K562 (cell line): ENCODE measurements around the gene TUBB4B. TPM values are rescaled to one million over a fixed set of nuclear protein-coding genes. Genes with fewer than 3 reads are reported as not detected.

Experiments used
- CHD7 ChIP-seq: fragments of 200-600 bp; sonication (generic); IDR thresholded peaks from one replicate; pipeline ENCODE4 v1.6.1; 2012; ENCODE audit warnings: mild to moderate bottlenecking, low read depth, low read length, inconsistent platforms
- COPS2 ChIP-seq: fragments of 450-650 bp; conservative IDR thresholded peaks from 2 replicates; pipeline ENCODE4 v1.6.1; 2016; ENCODE audit warnings: mild to moderate bottlenecking, moderate library complexity
- MAFF ChIP-seq: IDR thresholded peaks from 2 replicates; pipeline ENCODE4 v1.6.1; 2012; ENCODE audit warnings: low read length, improper control_type of control experiment
- MCM7 ChIP-seq, 2 experiments: fragments of 450-650 bp; IDR thresholded peaks; 2 replicates each; pipeline ENCODE4 v1.6.1; 2016 to 2018
- NFE2L1 ChIP-seq: fragments of 450-650 bp; IDR thresholded peaks from 2 replicates; pipeline ENCODE4 v1.6.1; 2016; ENCODE audit warnings: missing genetic modification characterization, low read depth, mild to moderate bottlenecking, missing compliant biosample characterization, moderate library complexity, borderline replicate concordance
- SUPT5H ChIP-seq: fragments of 450-650 bp; IDR thresholded peaks from 2 replicates; pipeline ENCODE4 v1.6.1; 2016
- TEAD2 ChIP-seq: fragments of 450-650 bp; IDR thresholded peaks from 2 replicates; pipeline ENCODE4 v1.6.1; 2016; ENCODE audit warnings: missing genetic modification characterization, control low read depth, missing compliant biosample characterization
- ZNF589 ChIP-seq: fragments of 200-800 bp; sonication (Bioruptor generic); IDR thresholded peaks from 2 replicates; pipeline ENCODE4 v1.6.1; 2016; ENCODE audit warnings: low read depth, missing genetic modification characterization, missing compliant biosample characterization
- polyA plus RNA-seq, 8 experiments: library from polyadenylated mRNA; depleted of rRNA in 4 of 8; stranded (reverse) in 5 of 8; unstranded in 3 of 8; fragments of >200 nt; fragmentation: Nextera tagmentation in 2 of 8; fragmentation: Illumina TruSeq in 1 of 8; extraction: Ambion mirVana in 2 of 8; extraction: Trizol in 1 of 8; gene quantifications; 2 replicates each; pipeline versions ENCODE4 v1.2.1 to v1.2.3, GENCODE V29; 2011 to 2014; ENCODE audit warnings: inconsistent platforms in 1 of 8, missing spikeins in 1 of 8
- total RNA-seq, 7 experiments: library from RNA; depleted of rRNA in 6 of 7; stranded (reverse); fragments of >200 nt in 6 of 7; fragmentation: Illumina TruSeq in 2 of 7; extraction: Trizol in 2 of 7; gene quantifications; 2 replicates each; pipeline versions ENCODE4 v1.2.1 to v1.2.3, GENCODE V29; 2011 to 2021; ENCODE audit warnings: low replicate concordance in 1 of 7
- TF ChIP-seq, protein P1 (sequence below): fragments of 450-650 bp; IDR thresholded peaks from 2 replicates; pipeline ENCODE4 v1.6.1; 2017; ENCODE audit warnings: antibody characterized with exemption, mild to moderate bottlenecking
- TF ChIP-seq, protein P2 (sequence below): sonication (generic); formaldehyde crosslinking; IDR thresholded peaks from 2 replicates; pipeline ENCODE4 v1.8.1; 2023; ENCODE audit warnings: mild to moderate bottlenecking, missing genetic modification reagents

TUBB4B gene
- total and polyA plus RNA-seq, 9 of the 15 experiments (the other 6 are each of a cell fraction or from before 2014, with no cell fraction given): 24.1 to 443 (median 268) TPM

- TF ChIP-seq MAFF (peak; percentile 91), COPS2 (no peak), CHD7 (no peak), NFE2L1 (tag) (peak; percentile 85), TEAD2 (tag) (0 out of 2 replicates have a peak, but pooled peaks have one; percentile 5), MCM7 (IDR thresholded peaks at IDR 0.05) (peak in 1 of 2 experiments; percentile 93; a peak in 1 of 4 replicates), SUPT5H (peak; percentile 69; the same call in 1 of the 2 replicates), ZNF589 (0 out of 2 replicates have a peak, but pooled peaks have one; percentile 26)
- TF ChIP-seq, protein P1, sequence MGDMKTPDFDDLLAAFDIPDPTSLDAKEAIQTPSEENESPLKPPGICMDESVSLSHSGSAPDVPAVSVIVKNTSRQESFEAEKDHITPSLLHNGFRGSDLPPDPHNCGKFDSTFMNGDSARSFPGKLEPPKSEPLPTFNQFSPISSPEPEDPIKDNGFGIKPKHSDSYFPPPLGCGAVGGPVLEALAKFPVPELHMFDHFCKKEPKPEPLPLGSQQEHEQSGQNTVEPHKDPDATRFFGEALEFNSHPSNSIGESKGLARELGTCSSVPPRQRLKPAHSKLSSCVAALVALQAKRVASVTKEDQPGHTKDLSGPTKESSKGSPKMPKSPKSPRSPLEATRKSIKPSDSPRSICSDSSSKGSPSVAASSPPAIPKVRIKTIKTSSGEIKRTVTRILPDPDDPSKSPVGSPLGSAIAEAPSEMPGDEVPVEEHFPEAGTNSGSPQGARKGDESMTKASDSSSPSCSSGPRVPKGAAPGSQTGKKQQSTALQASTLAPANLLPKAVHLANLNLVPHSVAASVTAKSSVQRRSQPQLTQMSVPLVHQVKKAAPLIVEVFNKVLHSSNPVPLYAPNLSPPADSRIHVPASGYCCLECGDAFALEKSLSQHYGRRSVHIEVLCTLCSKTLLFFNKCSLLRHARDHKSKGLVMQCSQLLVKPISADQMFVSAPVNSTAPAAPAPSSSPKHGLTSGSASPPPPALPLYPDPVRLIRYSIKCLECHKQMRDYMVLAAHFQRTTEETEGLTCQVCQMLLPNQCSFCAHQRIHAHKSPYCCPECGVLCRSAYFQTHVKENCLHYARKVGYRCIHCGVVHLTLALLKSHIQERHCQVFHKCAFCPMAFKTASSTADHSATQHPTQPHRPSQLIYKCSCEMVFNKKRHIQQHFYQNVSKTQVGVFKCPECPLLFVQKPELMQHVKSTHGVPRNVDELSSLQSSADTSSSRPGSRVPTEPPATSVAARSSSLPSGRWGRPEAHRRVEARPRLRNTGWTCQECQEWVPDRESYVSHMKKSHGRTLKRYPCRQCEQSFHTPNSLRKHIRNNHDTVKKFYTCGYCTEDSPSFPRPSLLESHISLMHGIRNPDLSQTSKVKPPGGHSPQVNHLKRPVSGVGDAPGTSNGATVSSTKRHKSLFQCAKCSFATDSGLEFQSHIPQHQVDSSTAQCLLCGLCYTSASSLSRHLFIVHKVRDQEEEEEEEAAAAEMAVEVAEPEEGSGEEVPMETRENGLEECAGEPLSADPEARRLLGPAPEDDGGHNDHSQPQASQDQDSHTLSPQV: peak; percentile 83
- TF ChIP-seq, protein P2, sequence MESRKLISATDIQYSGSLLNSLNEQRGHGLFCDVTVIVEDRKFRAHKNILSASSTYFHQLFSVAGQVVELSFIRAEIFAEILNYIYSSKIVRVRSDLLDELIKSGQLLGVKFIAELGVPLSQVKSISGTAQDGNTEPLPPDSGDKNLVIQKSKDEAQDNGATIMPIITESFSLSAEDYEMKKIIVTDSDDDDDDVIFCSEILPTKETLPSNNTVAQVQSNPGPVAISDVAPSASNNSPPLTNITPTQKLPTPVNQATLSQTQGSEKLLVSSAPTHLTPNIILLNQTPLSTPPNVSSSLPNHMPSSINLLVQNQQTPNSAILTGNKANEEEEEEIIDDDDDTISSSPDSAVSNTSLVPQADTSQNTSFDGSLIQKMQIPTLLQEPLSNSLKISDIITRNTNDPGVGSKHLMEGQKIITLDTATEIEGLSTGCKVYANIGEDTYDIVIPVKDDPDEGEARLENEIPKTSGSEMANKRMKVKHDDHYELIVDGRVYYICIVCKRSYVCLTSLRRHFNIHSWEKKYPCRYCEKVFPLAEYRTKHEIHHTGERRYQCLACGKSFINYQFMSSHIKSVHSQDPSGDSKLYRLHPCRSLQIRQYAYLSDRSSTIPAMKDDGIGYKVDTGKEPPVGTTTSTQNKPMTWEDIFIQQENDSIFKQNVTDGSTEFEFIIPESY: peak; percentile 77
These were observed 27.6 kb downstream of the TUBB4B start (continued) for GRCh38 chr9:137268538-137269201.
